GM11168 (cell line): Measurements from ENCODE around the gene PLA2R1.

ENCODE experiments used
- in situ Hi-C: fragments of 300-500 bp; cut with MboI; formaldehyde crosslinking; loops from one replicate; pipeline ENCODE4 v1.12.0; 2022; ENCODE audit warnings: low sequenced_read_pairs; ENCODE audit not compliant: unreplicated experiment

The PLA2R1 gene

GRCh38 chr2:159904127-159904958 lies 158.1 kb downstream of the PLA2R1 start, which contains the start of gene LY75:
Gene LY75 (minus strand): TSS chr2:159904756.
- in situ Hi-C loops = no loop called here

GRCh38 chr2:159903443-159904126 lies 158.8 kb downstream of the PLA2R1 start:
- in situ Hi-C loops = no loop called here

DNA sequence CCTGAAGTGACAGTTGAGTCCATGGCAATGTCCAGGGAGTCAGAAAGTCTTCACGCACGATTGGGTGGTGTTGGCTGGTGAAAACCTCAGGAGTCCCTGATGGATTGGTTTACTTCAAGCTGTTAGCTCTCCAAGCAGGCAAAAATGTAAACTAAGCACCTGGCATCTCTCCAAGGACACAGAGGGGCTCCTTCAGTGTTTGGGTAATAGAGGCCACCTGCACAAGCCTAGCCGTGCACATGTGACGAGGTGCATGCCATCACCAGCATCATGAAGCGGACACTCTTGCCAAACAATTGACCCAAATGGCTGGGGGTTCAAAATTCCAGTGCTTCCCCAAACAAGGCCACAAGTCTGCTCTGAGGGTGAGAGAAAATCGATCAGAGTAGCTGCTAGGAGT lies 159.7 kb downstream of the PLA2R1 start:
- in situ Hi-C loops = no loop called here

GRCh38 chr2:159900343-159900742 lies 162.1 kb downstream of the PLA2R1 start:
- in situ Hi-C loops = no loop called here

DNA sequence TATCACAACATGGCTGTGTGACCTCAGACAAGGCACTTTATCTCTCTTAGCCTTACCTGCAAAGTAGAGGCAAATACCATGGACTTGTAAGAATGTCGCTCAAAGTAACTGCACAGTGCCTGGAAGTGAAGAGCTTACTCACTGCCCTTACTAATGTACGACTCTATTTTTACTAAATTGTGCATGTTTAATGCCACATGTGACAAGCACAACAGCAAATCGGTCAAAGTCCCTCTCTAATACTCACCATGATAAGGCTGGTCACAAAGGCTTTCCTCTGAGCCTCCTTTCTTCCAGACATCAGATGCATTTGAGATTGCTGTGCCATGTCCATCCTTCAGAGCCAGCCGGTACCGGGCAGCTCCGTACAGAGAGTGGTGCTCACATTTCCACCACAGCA lies 164.0 kb downstream of the PLA2R1 start:
- in situ Hi-C loops = no loop called here

- in situ Hi-C loops = no loop called here
These were observed 164.7 kb downstream of the PLA2R1 start for GRCh38 chr2:159897720-159898119.

DNA sequence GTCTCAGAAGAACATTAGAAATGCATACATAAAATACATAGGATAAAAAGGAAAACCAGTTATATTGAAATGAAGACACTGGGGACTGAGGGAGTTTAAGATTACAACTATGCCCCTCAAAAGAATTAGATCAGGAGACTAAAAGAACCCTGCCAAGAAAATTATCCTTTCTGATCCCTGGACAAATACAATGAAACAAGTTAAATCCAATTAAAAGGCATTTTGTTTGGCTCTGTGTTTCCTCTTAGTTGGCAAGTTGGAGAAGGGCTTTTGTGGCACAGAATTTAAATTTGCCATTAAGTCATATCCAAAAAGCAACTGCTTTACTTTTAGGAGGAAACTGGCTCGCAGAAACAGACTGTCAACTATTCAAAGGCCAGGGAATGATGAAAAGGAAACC lies 165.3 kb downstream of the PLA2R1 start:
- in situ Hi-C loops = no loop called here

DNA sequence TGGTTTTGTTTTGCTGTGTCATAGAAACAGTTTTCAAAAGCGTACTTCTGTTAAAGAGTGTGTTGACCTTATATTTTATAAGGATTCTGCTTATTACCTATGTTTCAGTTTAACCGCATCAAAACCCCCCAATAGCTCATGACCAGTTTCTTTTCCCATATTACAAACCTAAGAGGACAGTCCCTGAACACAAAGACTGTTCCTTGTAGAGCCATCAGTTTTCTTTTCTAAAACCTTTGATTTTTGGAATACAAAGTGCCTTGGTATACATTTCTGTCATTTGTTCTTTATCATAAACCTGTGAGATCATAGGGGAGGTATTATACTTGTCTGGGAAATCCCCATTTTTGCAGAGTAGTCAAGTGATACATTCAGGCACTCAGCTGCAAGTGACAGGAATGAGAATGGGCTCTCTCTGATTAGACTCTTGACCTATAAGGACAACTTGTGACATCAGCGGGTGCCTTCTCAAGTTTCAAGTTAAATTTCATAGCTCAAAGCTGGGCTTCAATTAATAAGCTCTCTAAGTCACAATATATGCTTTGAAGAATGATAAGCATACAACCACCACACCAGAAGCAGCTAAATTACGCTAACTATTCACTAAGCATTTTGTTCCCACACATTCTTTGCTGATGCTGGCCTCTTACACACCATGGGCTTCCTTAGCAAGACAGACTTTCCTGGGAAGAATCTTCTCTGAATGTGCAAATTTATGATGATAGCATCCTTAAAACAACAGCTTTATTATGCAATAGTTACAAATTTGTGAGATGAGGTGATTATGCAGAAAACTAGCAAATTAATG lies 167.0 kb downstream of the PLA2R1 start:
- in situ Hi-C loops = no loop called here

DNA sequence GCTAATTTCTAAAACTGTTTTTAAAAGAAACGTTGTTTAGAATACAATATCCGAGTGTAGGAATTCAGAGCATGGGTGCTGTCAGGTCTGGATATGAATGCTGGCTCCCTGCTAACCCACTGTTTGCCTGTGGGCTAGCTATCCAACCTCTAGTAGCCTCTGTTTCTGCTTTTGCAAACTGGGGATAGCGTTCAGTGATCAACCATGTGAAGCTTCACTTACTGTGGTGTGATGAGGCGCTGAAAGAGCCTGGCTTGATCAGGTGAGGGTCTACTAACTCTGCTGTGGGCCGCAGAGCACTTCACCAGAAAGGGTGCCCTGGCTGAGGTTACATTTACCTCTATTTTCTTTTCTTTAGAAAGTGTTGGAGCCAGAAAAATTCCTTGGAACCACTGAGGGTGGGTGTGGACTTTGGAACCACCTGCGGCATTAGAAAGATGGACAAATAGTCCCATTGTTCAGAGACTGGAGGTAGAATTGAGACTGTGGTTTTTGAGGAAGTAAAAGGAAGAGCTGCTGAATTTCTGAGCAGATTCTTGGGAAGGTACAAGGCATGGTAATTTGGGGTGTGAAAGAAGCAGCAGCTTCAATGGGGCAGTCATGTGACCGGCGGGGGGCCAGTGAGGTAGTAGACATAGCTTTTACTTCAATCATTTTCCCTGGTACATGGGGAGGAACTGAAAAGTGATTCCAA lies 168.1 kb downstream of the PLA2R1 start:
- in situ Hi-C loops = no loop called here

DNA sequence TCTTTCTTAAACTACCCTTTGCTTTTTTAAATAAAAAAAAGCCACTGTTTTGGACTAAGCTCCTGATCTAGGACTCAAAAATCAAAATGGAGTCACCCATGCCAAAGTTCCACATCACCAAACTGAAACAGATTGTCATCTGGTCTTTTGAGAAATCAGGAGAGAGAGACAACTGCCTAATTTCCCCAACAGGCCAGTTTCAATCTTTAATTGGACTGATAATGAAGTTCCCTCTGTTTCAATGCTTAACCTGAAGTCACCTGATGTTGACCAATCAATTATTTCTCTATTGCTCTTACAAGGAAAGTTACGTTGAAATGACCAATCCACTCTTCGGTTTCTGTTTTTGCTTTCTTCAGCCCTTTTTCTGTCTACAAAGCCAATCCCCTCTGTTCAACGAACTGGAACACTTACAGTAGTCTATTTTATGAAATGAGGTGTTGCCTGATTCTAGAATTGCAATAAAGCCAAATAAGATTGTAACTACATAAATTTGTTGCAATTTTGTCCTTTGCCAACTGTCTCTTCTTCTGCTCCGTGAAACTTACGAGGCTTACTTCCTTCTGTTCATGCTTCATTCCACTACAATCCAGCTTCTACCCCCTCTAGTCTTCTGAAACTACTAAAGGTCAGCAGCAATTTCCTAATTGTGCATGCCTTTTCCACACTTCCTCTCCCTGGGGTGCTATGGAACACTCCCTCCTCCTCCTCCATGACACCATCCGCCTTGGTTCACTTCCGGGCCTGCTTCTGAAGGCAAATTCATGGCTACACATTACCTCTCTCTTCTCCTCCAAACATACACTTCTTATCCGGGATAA lies 169.2 kb downstream of the PLA2R1 start:
- in situ Hi-C loops = no loop called here

- in situ Hi-C loops = no loop called here
These were observed 170.3 kb downstream of the PLA2R1 start for GRCh38 chr2:159891917-159892730.

DNA sequence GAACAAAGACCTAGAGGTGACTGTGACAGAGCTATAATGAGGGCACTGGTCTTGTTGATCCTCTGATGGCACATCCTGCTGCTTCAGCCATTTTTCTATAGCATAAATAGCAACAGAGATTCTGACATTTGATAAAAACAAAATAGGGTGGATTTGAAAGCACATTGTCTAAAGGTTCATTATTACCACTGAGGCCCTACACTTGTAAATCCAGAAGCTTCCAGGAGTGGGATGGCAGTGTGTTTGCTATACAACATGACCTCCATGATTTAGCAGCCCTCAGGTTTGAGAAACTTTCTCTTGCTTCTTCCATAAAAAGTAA lies 171.2 kb downstream of the PLA2R1 start:
- in situ Hi-C loops = no loop called here

DNA sequence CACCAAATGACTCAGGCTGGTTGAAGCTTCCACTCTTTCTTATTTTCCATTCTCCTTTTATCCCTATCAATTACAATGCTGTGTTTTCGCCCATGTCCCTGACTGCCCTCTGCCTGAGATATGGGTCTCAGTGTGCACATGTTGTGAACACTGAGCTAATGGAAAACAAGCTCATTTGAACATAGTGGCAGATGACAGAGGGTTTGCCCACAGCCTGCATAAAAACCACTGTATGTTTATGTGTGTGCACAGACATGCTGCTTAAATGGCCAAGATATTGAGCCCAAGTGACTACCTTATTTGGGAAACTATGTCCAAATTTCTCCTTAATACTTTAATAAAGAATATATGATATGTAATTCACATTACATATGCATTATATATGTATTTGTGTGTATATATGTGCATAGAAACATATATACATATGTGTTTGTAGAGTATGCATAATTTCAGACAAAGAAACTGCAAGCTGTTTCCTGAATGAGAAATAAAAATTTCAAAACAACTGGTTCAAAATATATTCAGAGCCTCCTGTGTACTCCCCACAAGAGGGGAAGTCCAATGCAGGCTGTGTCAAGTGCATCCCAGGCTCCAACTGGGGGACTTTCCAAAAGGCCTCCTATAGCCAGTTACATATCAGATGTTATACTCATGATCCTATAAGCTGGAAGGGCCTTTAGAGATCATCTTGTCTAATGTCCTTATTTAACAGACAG lies 171.7 kb downstream of the PLA2R1 start:
- in situ Hi-C loops = no loop called here

DNA sequence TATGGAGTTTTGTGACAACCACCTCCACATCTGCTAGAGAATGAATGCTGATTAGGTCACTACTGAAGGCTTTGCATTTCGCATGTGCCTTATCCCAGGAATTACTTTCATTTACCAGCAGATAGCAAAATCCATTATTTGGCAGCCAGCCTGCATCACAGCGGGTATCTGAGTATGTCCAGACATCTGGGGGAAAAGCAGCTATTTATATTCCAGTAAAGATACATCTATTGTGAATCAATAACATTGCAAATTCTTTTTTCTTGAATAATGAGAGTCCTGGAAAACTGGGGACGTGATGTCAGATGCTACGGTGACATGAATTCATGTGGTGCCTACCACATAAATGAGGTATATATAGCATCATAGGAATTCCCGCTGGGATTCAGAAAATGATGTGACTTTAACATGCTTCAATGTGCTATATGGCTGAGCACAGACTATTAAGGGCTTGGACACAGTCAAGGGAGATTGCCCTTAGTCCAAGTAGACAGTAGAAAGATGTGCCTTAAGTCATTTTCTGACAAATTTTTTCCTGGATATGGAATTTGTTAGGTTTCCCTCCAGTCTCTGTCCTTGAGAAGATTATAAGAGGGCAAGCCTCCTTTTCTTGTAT lies 180.2 kb downstream of the PLA2R1 start:
- in situ Hi-C loops = no loop called here
